IMR-90 (cell line): ENCODE measurements around the gene CAV3. TPM values are rescaled to one million over a fixed set of nuclear protein-coding genes. Genes with fewer than 3 reads are reported as not detected.

ENCODE experiments used
- ATAC-seq: fragments of 200-7000 bp; cut with Tn5 transposase; 2 replicates; pipeline ENCODE4 v1.9.1; 2020; ENCODE audit warnings: low read depth, mild to moderate bottlenecking, moderate library complexity
- BruUV-seq: library from RNA; stranded (reverse); fragments of 400-500 nt; replicated peaks from 2 replicates; lab custom pipeline; 2021; lab: Mats Ljungman, UMichigan
- CTCF ChIA-PET: fragments of 300-600 bp; formaldehyde crosslinking; extraction: SDS; loops from one replicate; lab custom pipeline; 2021; ENCODE audit warnings: antibody characterized with exemption; lab: Yijun Ruan, JAX
- POLR2A ChIA-PET: fragments of 300-600 bp; sonication (Branson Sonifier 250); formaldehyde crosslinking; loops from one replicate; lab custom pipeline; 2022; ENCODE audit warnings: antibody characterized with exemption; ENCODE audit not compliant: unreplicated experiment; lab: Charles Lee
- DNase-seq: peaks from one replicate; pipeline ENCODE4 v3.0.0; 2013
- H2AFZ ChIP-seq: replicated peaks from 2 replicates; pipeline ENCODE3; 2013; ENCODE audit warnings: low read length, mild to moderate bottlenecking; ENCODE audit not compliant: poor library complexity
- H2AK5ac ChIP-seq: 2 replicates; pipeline ENCODE4 v1.6.1; 2013; ENCODE audit warnings: low read depth, low read length, inconsistent platforms
- H2AK9ac ChIP-seq: replicated peaks from 2 replicates; pipeline ENCODE3; 2013; ENCODE audit warnings: mild to moderate bottlenecking, low read depth, low read length, moderate library complexity; ENCODE audit not compliant: poor library complexity
- H2BK120ac ChIP-seq: 2 replicates; pipeline ENCODE4 v1.6.1; 2013; ENCODE audit warnings: low read depth, low read length, inconsistent platforms
- H2BK15ac ChIP-seq: 3 replicates; pipeline ENCODE4 v1.6.1; 2013; ENCODE audit warnings: low read depth, low read length, inconsistent platforms
- H2BK20ac ChIP-seq: 2 replicates; pipeline ENCODE4 v1.6.1; 2013; ENCODE audit warnings: low read depth, mild to moderate bottlenecking, inconsistent platforms, low read length, moderate library complexity
- H2BK5ac ChIP-seq: 2 replicates; pipeline ENCODE4 v1.6.1; 2013; ENCODE audit warnings: mild to moderate bottlenecking, low read depth, low read length, inconsistent platforms; ENCODE audit not compliant: poor library complexity, severe bottlenecking
- H3K14ac ChIP-seq: replicated peaks from 2 replicates; pipeline ENCODE4 v1.6.1; 2013; ENCODE audit warnings: low read depth, low read length, inconsistent platforms
- H3K18ac ChIP-seq: 2 replicates; pipeline ENCODE4 v1.6.1; 2013; ENCODE audit warnings: low read depth, low read length, control low read depth
- H3K23ac ChIP-seq: 2 replicates; pipeline ENCODE4 v1.6.1; 2013; ENCODE audit warnings: low read depth, low read length, inconsistent platforms
- H3K27ac ChIP-seq: 2 replicates; pipeline ENCODE4 v1.5.1; 2013; ENCODE audit warnings: mild to moderate bottlenecking, control low read depth, low read length; ENCODE audit not compliant: insufficient read depth
- H3K27me3 ChIP-seq: 2 replicates; pipeline ENCODE4 v1.6.1; 2013; ENCODE audit warnings: low read length; ENCODE audit not compliant: control insufficient read depth, insufficient read depth
- H3K36me3 ChIP-seq: 2 replicates; pipeline ENCODE4 v1.6.1; 2013; ENCODE audit warnings: low read length, mixed read lengths; ENCODE audit not compliant: control insufficient read depth, insufficient read depth
- H3K4ac ChIP-seq: 2 replicates; pipeline ENCODE4 v1.6.1; 2013; ENCODE audit warnings: low read depth, low read length, inconsistent platforms
- H3K4me1 ChIP-seq: 2 replicates; pipeline ENCODE4 v1.6.1; 2013; ENCODE audit warnings: low read length, mixed read lengths; ENCODE audit not compliant: control insufficient read depth, insufficient read depth
- H3K4me2 ChIP-seq: 2 replicates; pipeline ENCODE4 v1.6.1; 2013; ENCODE audit warnings: low read depth, mild to moderate bottlenecking, control low read depth, low read length, moderate library complexity
- H3K4me3 ChIP-seq: 2 replicates; pipeline ENCODE4 v1.5.1; 2013; ENCODE audit warnings: low read depth, mild to moderate bottlenecking, control low read depth, low read length, moderate library complexity; ENCODE audit not compliant: insufficient read depth
- H3K56ac ChIP-seq: 2 replicates; pipeline ENCODE4 v1.6.1; 2013; ENCODE audit warnings: low read length, inconsistent platforms; ENCODE audit not compliant: insufficient read depth; ENCODE audit errors: extremely low read depth
- H3K79me1 ChIP-seq, 2 experiments: 2 replicates each; pipeline ENCODE4 v1.6.1; 2013; ENCODE audit warnings: low read length in 2 of 2, inconsistent platforms in 1 of 2, low read depth in 1 of 2
- H3K9ac ChIP-seq: 2 replicates; pipeline ENCODE4 v1.6.1; 2013; ENCODE audit warnings: low read depth, low read length, control low read depth
- H3K9me1 ChIP-seq: 2 replicates; pipeline ENCODE4 v1.6.1; 2013; ENCODE audit warnings: low read length, inconsistent platforms; ENCODE audit not compliant: insufficient read depth
- H3K9me3 ChIP-seq: 2 replicates; pipeline ENCODE4 v1.6.1; 2013; ENCODE audit warnings: low read length; ENCODE audit not compliant: control insufficient read depth, insufficient read depth
- H4K20me1 ChIP-seq: 2 replicates; pipeline ENCODE4 v1.6.1; 2013; ENCODE audit warnings: low read length, inconsistent platforms; ENCODE audit not compliant: insufficient read depth
- H4K5ac ChIP-seq: 2 replicates; pipeline ENCODE4 v1.6.1; 2013; ENCODE audit warnings: mild to moderate bottlenecking, low read depth, low read length, control low read depth
- H4K8ac ChIP-seq, 2 experiments: 2 replicates each; pipeline ENCODE4 v1.6.1; 2013; ENCODE audit warnings: low read depth in 2 of 2, low read length in 2 of 2, control low read depth in 1 of 2, inconsistent platforms in 1 of 2
- H4K91ac ChIP-seq: 2 replicates; pipeline ENCODE4 v1.6.1; 2013; ENCODE audit warnings: low read depth, low read length, inconsistent platforms; ENCODE audit not compliant: insufficient read depth
- POLR2A ChIP-seq: IDR thresholded peaks from 2 replicates; pipeline ENCODE4 v1.6.1; 2012; ENCODE audit warnings: mild to moderate bottlenecking, low read depth, low read length
- RFX5 ChIP-seq: IDR thresholded peaks from 2 replicates; pipeline ENCODE4 v1.8.0; 2012; ENCODE audit warnings: low read depth, mild to moderate bottlenecking, low read length, moderate library complexity
- USF2 ChIP-seq: fragments of 150-350 bp; IDR thresholded peaks from 2 replicates; pipeline ENCODE4 v1.6.1; 2017; ENCODE audit warnings: mild to moderate bottlenecking, antibody characterized with exemption, low read length, low read depth
- WGBS, 2 experiments: methylation state at CpG; one replicate each; pipeline versions ENCODE4 v1.1.5 to v1.1.7; 2013; ENCODE audit warnings: missing lambda C conversion rate in 2 of 2; ENCODE audit not compliant: insufficient read length in 1 of 2; ENCODE audit errors: extremely low coverage in 2 of 2; 5-methylcytosine and 5-hydroxymethylcytosine counted together
- dilution Hi-C: fragments of 300-500 bp; cut with HindIII; formaldehyde crosslinking; loops from one replicate; pipeline ENCODE4 v1.14.3; 2018; ENCODE audit warnings: low sequenced_read_pairs; ENCODE audit not compliant: unreplicated experiment
- in situ Hi-C: fragments of 300-500 bp; cut with MboI; formaldehyde crosslinking; loops from 3 replicates; pipeline ENCODE4 v1.14.3; 2019; ENCODE audit warnings: low sequenced_read_pairs, inconsistent platforms, mixed read lengths
- intact Hi-C: fragments of 100-400 bp; cut with micrococcal nuclease; formaldehyde crosslinking; loops from 2 replicates; pipeline ENCODE4 v1.10.0; 2022
- polyA plus RNA-seq, 3 experiments: library from polyadenylated mRNA; depleted of rRNA; stranded (reverse); fragments of >200 nt; gene quantifications; 2 replicates each; pipeline ENCODE4 v1.2.3, GENCODE V29; 2012; ENCODE audit warnings: low replicate concordance in 1 of 3
- total RNA-seq: library from RNA; depleted of rRNA; stranded (reverse); fragments of >200 nt; gene quantifications from 2 replicates; pipeline ENCODE4 v1.2.3, GENCODE V29; 2012

Gene CAV3
- total and polyA plus RNA-seq, 2 of the 4 experiments (the other 2 are of a cell fraction), result 0.17 to 0.36 TPM

DNA sequence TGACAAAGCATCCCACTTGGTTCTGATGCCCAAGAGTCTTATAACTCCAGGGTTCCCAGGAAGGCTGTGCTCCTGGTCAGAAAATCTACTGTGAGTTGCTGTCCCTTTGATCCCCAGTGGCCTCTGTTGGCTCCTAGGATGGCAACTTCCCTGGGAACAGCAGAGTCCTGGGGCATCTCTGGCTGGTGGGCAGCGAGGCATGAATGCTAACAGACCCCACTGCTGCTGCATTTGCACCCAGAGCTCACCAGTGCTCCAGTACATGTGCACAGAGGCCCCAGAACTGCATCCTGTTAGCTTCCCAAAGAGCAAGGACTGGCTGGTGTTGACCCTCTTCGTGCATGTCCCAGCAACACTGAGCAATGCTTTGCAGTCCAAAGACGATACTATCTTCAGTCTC lies 15.7 kb downstream of the CAV3 start:
- no peak for TF ChIP-seq USF2
- TF ChIP-seq POLR2A, result no peak
- TF ChIP-seq RFX5, result no peak
- Histone ChIP-seq H3K9me3 (no peaks in the 10 kb centered on the region), H4K20me1 (no peaks in the 10 kb centered on the region), H3K18ac (no peak overlapping the region), H2BK5ac (no peak overlapping the region), H3K4me2 (no peak overlapping the region), H3K4ac (no peak overlapping the region), H3K4me3 (no peak overlapping the region), H3K27ac (no peak overlapping the region), H4K5ac (no peak overlapping the region), H3K27me3 (no peaks in the 10 kb centered on the region), H3K4me1 (no peaks in the 10 kb centered on the region), H2AFZ (no peak overlapping the region), H3K56ac (no peak overlapping the region), H2AK9ac (no peak overlapping the region), H4K91ac (no peak overlapping the region), H2AK5ac (no peak overlapping the region), H2BK20ac (no peak overlapping the region), H3K79me1 (no peaks in the 10 kb centered on the region), H3K14ac (no peak overlapping the region), H2BK120ac (no peak overlapping the region), H3K9me1 (peaks cover 2% of the 10 kb centered on the region; the same call in 1 of the 2 replicates), H4K8ac (no peak overlapping the region), H2BK15ac (no peak overlapping the region), H3K36me3 (no peaks in the 10 kb centered on the region), H3K23ac (no peak overlapping the region), H3K9ac (no peak overlapping the region)
- DNase-seq (no peak), ATAC-seq (no peak)
- in situ Hi-C loops (loop anchor here (25.0 kb wide), 1 partner anchor 312 kb away; no protein-coding TSS in a partner anchor), dilution Hi-C loops (no loop called here), intact Hi-C loops (no loop called here)
- ChIA-PET CTCF (no interaction called here), POLR2A (no interaction called here)
- 89% methylated on average over 2 of the region's 3 CpGs; no CpG with 5 or more reads in 1 of the 2 experiments for WGBS, 2 experiments
- BruUV-seq, result no TSS peak
